ENCODE results near the gene SLC13A5. TPM values are rescaled to one million over a fixed set of nuclear protein-coding genes. Genes with fewer than 3 reads are reported as not detected.

SLC13A5 gene
- total RNA-seq, 1 donor = not detected

DNA sequence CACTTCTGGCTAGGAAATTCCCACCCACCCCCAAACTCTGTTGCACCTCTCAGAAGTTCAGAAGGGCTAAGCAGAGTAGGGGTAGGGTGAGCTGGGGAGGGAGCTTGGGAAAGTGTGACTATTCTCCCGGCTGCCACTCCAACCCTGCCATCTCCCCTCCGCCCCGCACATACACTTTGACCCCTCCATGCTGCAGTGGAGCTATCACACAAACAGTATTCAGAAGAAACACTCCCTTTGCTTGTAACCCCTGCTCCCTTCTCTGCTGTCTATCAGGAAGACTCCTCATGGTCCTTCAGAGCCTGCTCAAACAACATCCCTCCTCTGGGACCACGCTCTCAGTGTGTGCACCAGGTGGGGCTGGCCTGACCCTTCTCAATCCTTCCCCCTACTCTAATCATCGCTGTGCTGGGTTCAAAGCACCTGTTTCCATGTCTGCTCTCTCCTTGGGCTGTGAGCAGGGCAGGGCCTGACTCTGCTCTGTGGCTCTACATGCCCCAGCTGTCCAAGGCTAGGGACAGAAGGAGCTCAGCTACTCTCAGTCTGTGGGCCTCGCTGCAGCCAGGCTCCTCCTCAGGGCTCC, 8.6 kb downstream of the SLC13A5 start:
- TF ChIP-seq, protein P1, sequence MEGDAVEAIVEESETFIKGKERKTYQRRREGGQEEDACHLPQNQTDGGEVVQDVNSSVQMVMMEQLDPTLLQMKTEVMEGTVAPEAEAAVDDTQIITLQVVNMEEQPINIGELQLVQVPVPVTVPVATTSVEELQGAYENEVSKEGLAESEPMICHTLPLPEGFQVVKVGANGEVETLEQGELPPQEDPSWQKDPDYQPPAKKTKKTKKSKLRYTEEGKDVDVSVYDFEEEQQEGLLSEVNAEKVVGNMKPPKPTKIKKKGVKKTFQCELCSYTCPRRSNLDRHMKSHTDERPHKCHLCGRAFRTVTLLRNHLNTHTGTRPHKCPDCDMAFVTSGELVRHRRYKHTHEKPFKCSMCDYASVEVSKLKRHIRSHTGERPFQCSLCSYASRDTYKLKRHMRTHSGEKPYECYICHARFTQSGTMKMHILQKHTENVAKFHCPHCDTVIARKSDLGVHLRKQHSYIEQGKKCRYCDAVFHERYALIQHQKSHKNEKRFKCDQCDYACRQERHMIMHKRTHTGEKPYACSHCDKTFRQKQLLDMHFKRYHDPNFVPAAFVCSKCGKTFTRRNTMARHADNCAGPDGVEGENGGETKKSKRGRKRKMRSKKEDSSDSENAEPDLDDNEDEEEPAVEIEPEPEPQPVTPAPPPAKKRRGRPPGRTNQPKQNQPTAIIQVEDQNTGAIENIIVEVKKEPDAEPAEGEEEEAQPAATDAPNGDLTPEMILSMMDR (IDR thresholded peaks at IDR 0.05; ENCODE audit: insufficient read depth, low read depth, low read length) = no peak
- DNase-seq (ENCODE audit: low read depth) = no peak
- H3K4me3 ChIP-seq (ENCODE audit: low read depth, low read length) = no peak overlapping the region

DNA sequence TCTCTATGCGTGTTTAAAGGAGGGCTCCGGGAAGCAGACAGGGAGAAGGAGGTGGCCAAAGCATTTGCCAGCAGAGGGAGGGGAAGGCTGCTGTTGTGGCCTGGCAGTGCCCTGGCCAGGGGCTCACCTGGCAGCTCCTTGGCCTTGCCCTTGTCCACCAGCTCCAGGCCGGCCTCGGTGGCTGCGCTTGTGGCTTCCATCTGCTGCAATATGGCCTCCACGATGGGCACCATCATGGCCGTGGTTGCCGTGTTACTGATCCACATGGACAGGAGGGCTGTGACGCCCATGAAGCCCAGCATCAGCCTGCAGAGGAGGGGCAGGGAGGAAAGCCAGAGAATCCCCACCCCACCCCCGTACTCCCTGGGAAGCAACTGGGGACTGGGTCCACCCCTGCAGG, 9.4 kb downstream of the SLC13A5 start:
- TF ChIP-seq, protein P1 (IDR thresholded peaks at IDR 0.05; ENCODE audit: insufficient read depth, low read depth, low read length) = no peak
- no peak for DNase-seq (ENCODE audit: low read depth)
- H3K4me3 ChIP-seq (ENCODE audit: low read depth, low read length) = no peak overlapping the region

DNA sequence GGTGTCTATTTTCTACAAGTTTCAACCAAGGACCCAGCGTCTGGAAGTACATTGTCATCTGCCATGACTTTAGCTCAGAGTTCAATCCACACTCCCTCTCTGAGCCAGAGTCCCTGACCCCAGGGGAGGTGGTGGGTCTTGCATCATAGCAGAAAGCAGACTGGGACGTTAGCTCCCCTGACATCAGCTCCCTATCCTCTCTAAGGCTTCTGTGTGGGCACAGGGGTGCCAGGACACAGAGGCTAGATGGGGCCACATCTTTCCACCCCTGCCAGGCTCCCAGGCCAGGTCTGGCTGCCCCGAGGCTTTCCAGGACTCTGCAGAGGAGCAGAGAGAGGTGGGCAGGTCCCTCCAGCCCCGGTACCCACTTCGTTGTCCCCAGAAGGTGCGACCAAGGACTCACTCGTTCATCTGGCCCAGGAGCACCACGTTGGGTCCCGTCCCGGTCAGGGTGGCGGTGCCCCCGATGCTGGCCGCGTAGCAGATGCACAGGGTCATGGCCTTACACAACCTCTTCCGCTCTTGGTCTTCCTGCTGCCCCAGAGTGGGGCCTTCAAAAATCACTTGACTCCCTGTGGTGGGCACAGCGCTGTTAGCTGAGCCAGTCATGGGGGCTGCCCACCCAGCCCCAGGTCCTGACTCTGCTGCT, 10.5 kb downstream of the SLC13A5 start:
- TF ChIP-seq, protein P1 (IDR thresholded peaks at IDR 0.05; ENCODE audit: insufficient read depth, low read depth, low read length) = no peak
- no peak overlapping the region for H3K4me3 ChIP-seq (ENCODE audit: low read depth, low read length)
- DNase-seq (ENCODE audit: low read depth) = no peak

DNA sequence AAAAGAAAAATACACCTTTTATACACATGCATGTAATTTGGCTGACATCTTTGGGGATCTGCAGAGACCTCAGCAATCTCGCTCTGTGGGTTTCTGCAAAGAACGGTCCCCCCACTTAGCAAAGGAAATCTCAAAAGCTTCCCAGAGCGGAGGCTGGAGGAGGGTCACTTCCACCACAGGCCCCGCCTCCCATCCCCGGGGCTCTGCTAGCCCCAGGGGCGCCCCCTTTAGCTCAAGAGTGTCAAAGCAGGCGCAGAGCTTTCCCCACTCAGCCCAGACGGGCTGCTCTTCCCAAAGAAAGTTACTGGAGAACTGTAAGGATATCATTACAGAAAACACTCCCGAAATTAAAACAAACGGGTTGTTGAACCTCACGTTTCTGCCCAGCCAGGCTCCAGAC, 11.4 kb downstream of the SLC13A5 start:
- TF ChIP-seq, protein P1 (IDR thresholded peaks at IDR 0.05; ENCODE audit: insufficient read depth, low read depth, low read length) = peak; percentile 53

DNA sequence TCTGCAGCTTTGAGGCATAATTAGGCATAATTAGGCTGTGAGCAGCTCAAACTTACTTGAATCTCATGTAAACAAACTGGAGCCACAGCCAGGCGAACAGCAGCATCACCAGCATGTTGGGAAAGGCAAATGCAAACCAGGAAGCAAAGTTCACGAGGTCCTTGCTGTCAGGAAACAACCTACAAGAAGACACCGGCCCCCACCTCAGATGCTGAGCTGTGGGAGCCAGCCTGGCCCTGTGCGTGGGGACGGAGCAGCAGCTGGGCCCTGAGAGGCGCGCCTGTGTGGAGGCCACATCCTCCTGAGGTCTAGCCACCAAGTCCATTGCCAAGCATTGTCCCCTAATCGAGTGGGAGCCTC, 12.2 kb downstream of the SLC13A5 start:
- TF ChIP-seq, protein P1 (IDR thresholded peaks at IDR 0.05; ENCODE audit: insufficient read depth, low read depth, low read length) = no peak
- no peak for DNase-seq (ENCODE audit: low read depth)
- no peak overlapping the region for H3K4me3 ChIP-seq (ENCODE audit: low read depth, low read length)

More for the DNA sequence above, 11.4 kb downstream of the SLC13A5 start:
- H3K4me3 ChIP-seq (ENCODE audit: low read depth, low read length) = no peak overlapping the region
- peak; percentile 16 for DNase-seq (ENCODE audit: low read depth)

DNA sequence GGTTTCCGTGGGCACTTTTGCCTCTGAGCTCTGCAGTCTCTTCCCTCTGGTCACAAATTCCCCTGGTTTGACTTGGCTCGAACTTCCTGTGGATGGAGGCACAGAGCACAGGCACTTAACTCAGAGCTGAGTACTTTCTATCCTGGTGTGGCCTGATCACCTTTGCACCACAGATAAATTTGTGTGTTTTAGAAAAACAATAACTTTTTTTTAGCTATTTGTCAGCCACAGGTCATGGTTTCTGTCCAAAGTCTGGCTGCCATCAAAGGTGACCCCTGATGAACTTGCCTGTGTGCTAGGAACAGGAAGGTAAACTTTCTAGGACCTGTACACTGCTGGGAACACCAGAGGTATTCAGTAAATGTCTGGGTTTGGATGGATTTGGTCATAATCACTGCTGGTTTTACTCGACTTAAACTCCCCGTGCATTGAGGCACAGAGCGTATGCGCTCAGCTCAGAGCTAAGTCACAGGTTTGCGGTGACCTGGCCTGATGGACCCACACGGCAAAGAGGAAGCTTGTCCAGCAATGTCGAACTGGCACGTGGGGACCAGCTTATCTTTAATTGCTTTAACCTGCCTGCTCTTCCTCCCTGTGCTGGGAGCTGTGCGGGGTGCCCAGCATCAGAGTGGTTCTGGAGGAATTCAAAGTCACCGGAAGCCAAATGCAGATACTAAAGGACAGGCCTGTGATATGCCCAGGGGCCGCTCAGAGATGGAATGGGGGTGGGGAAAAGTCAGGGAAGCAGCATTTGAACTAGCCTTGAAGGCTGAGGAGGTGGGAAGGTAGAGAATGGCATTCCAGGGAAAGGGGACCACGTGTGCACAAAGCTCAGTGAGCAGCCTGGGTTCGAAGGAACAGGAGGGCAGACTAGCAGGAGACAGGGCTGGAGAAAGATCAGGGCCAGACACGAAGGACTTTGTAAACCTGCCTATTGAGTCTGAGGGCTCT, 12.9 kb downstream of the SLC13A5 start:
- no peak for DNase-seq (ENCODE audit: low read depth)
- TF ChIP-seq, protein P1 (IDR thresholded peaks at IDR 0.05; ENCODE audit: insufficient read depth, low read depth, low read length) = no peak
- H3K4me3 ChIP-seq (ENCODE audit: low read depth, low read length) = no peak overlapping the region

Data from fibroblast of villous mesenchyme (primary cell).